ENCODE data around the gene ZNF23. TPM values are rescaled to one million over a fixed set of nuclear protein-coding genes. Genes with fewer than 3 reads are reported as not detected.

Gene ZNF23
- total RNA-seq, 1 experiment from 2014 or later = 11.6 TPM

Other genes starting within 250 kb of the ZNF23 start
- 2.6 to 3.3 TPM (median 3.0 TPM) in 3 replicates for gene HYDIN, start 231.5 kb downstream of the ZNF23 start, total RNA-seq (2021)
- 8.7 to 13.4 TPM (median 10.9 TPM) in 3 replicates for gene CMTR2, start 172.8 kb downstream of the ZNF23 start, total RNA-seq (2021)
- gene CALB2, start 103.5 kb downstream of the ZNF23 start, total RNA-seq (2021) = 1.6 to 2.6 TPM (median 2.5 TPM) in 3 replicates
- gene TLE7, start 20.2 kb downstream of the ZNF23 start, total RNA-seq (2021) = 0.23 to 0.62 TPM (median 0.55 TPM) in 3 replicates
- gene ZNF19, start 27.1 kb upstream of the ZNF23 start, total RNA-seq (2021) = 3.3 to 4.3 TPM (median 3.5 TPM) in 3 replicates
- 9.9 to 12.8 TPM (median 12.0 TPM) in 3 replicates for gene CHST4, start 64.2 kb upstream of the ZNF23 start, total RNA-seq (2021)
- gene TAT, start 114.8 kb upstream of the ZNF23 start, total RNA-seq (2021) = 0.66 to 0.89 TPM (median 0.68 TPM) in 3 replicates
- 29.2 to 31.0 TPM (median 30.0 TPM) in 3 replicates for gene MARVELD3, start 163.9 kb upstream of the ZNF23 start, total RNA-seq (2021)